HG02798 (cell line): ENCODE data around the gene TRAPPC8.
"Not testable (repeated sequence)": the region's sequence is repeated elsewhere in the genome, so short reads cannot be mapped to it uniquely, and the experiment has no call there.

Experiments used
- ATAC-seq: cut with Tn5 transposase; IDR thresholded peaks from one replicate; pipeline ENCODE4 v1.9.1; 2021; ENCODE audit warnings: mild to moderate bottlenecking; ENCODE audit not compliant: unreplicated experiment, poor library complexity

TRAPPC8 gene

DNA sequence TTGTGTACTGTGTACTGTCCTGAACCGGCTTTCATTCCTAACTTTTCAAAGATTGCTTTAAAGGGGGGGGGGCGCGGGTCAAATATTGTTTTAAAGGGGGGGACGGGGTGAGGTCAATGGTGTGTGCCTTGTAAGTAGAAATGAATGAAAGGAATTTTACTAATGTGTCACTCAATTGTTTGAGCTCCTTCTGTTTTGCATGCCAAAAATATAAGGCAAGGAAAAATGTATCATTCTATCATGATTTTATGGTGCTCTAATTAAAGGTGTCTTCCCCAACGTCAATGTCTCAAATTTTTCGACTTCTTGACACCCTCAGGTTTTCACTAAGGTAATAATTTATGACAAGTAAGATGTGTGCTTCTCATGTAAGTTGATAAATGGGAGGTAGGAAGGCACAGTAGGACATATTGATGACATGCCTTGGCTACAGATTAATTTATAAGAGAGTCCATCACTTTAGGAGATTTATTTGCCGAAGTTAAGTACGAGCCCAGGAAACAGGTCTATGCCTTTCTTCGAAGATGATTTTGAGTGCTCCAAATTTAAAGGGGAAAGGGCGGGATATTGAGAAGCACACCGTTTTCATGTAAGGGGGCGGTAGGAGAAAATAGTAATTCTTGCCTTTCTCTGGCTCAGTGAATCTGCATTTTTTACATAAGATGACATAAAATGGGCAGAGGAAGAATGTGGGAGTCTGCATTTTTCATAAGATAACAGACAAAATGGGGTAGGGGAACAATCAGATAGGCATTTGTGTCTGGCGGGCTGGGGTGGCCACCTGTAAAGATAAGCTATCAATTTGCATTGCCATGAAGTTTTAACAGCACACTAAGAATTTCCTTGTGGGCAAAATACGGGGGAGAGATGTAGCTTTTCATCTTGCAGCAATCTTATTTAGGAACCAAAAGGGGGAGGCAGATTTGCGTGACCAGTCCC lies 1.2 kb upstream of the TRAPPC8 start:
- no peak for ATAC-seq

DNA sequence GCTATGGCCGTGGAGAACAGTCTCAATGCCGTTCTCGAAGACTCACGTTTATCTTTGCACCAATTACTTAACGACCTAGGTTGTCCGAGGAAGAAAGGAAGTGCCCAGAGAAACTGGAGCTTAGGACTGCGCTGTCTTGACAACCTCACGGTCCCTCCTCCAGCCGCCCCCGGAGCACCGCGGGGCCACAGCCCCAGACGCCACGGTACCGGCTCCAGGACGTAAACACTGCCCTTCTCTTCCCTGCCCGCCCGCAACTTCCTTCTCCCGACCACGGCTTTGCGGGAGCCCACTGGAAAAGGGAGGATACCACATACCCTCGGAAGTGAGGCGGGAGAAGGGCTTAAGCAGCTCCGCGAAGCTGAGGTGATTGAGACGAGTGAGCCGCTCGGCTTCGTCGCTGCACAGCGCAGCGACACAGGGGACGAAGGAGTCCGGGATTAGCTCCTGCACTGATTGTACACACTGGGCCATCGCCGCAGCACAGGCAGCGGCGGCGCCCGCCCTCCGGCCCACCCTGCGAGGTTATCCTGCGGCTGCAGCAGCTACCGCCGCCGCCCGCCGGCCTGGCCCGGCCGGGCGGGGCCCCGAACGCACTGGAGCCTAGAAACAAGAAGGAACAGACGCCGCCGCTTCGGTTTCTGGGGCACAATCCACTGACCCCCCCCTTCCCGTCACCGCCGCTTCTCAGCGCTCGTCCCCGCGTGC lies 483 bp downstream of the TRAPPC8 start:
- ATAC-seq = peak; percentile 34

DNA sequence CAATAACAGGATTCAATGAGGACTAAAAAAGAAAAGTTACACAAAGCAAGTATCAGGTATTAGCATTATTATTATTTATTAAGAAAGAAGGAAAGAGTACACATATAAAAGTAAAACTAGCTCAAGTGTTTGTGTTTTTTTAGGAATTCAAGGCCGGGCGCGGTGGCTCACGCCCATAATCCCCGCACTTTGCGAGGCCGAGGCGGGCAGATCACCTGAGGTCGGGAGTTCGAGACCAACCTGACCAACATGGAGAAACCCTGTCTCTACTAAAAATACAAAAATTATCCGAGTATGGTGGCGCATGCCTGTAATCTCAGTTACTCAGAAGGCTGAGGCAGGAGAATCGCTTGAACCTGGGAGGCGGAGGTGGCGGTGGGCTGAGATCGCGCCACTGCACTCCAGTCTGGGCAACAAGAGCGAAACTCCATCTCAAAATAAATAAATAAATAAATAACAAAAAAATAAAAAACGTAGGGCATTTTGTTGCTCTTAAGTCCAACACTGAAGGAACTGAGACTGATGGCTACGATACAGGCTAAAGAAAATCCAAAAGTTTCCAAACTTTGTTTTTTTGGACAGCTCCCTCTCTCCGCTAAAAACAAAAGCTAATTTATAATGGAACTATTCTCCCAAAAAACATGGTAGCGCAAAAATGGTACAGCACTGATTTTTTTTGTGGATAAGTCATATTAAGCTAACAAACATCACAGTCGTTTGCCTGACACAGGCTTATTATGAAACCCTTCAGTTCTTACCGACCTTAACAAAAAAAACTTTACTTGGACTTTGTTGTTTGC lies 1.7 kb downstream of the TRAPPC8 start:
- ATAC-seq = no peak

DNA sequence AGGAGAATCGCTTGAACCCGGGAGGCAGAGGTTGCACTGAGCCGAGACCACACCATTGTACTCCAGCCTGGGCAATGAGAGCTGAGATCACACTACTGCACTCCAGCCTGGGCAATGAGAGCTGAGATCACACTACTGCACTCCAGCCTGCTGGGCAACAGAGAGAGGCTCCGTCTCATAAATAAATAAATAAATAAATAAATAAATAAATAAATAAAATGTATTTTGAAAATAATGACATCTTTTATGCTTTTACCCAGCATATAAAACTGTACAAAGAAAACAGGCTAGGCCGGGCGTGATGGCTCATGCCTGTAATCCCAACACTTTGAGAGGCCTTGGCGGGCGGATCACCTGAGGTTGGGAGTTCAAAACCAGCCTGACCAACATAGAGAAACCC lies 8.2 kb downstream of the TRAPPC8 start:
- not testable (repeated sequence) for ATAC-seq

DNA sequence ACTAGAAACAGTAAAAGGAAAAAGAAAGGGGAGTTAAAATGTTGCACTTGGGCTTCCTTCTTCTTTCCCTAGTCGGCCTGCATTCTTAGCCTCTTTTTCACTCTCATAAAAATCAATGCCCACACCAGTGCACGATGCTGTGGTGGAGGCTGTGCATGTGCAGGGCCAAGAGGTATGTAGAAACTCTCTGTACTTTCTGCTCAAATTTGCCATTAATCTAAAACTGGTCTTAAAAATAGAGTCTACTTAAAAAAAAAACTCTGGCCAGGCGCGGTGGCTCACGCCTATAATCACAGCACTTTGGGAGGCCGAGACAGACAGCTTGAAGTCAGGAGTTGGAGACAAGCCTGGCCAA lies 11.1 kb downstream of the TRAPPC8 start:
- no peak for ATAC-seq

DNA sequence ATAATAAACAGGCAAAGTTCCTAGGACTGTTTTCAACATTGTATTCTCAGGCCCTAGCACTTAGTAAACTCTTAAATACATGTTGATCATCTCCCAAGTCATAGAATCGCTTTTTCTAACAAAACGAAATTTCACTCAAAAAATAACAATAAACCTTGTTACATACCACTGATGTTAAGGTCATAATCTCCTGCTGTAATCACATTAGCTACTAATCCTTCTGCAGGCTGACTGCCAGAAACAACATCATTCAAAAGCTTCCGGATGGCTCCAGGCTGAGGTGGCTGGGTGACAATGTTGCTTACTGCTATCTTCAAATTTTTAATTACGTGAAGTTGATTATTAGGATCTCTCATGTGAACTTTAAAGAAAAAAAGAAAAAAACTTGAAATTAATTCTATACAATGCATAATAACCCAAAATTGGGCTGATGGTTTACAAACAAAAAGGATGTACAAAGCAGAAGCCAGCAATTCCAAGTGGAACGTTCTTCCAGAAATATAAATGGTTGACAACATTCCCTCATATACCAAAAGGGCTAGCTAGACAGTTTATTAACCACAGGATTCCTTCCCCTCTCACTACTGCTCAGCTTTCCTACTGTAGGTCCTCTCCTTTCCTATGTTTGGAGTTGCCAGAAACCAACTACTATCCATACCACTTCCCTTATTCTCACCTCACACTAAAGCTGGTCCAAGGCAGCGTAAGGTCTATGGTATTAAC lies 11.6 kb downstream of the TRAPPC8 start:
- no peak for ATAC-seq

DNA sequence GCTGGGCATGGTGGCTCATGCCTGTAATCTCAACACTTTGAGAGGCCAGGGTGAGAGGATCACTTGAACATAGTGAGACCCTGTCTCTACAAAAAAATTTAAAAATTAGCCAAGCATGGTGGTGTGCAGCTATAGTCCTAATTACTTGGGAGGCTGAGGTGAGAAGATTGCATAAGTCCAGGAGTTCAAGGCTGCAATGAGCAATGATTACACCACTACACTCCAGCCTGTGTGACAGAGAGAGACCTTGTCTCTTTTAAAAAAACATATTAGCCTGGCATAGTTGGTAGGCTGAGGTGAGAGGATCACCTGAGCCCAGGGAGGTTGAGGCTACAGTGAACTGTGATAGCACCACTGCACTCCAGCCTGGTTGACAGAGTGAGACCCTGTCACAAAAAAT lies 13.7 kb downstream of the TRAPPC8 start:
- ATAC-seq = no peak

DNA sequence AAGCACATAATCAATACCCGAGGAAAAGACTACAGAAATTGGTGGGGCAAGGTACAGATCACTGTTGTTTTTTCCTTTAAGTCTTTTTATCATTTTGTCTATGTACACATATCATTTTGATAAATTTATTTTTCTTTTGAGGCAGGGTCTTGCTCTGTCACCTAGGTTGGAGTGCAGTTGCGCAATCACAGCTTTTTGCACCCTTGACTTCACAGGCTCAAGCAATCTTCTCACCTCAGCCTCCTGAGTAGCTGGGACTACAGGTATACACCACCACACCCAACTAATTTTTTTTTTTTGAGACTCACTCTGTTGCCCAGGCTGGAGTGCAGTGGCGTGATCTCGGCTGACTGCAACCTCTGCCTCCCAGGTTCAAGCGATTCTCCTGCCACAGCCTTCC lies 15.9 kb downstream of the TRAPPC8 start:
- not testable (repeated sequence) for ATAC-seq

DNA sequence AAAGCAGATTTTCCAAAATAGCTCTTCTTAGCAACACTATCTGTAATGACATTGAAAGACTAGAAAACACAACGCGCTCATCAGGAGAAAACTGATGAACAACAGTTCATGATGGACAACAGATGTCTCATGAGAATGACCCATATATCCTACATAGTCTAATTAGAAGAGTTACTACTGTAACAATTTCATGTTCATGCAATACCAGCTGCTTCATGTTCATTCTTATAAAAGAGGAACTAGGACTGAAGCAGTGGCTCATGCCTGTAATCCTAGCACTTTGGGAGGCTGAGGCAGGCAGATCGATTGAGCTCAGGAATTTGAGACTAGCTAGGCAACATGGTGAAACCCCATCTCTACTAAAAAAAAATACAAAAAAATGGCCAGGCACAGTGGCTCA lies 22.7 kb downstream of the TRAPPC8 start:
- no peak for ATAC-seq

DNA sequence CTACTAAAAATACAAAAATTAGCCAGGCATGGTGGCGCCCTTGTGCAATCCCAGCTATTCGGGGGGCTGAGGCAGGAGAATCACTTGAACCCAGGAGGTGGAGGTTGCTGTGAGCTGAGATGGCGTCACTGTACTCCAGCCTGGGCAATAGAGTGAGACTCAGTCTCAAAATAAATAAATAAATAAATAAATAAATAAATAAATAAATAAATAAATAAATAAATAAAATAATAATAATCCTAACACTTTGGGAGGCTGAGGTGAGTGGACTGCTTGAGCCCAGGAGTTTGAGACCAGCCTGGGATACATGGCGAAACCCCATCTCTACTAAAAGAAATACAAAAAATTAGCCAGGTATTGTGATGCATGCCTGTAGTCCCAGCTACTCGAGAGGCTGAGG lies 23.6 kb downstream of the TRAPPC8 start:
- not testable (repeated sequence) for ATAC-seq

DNA sequence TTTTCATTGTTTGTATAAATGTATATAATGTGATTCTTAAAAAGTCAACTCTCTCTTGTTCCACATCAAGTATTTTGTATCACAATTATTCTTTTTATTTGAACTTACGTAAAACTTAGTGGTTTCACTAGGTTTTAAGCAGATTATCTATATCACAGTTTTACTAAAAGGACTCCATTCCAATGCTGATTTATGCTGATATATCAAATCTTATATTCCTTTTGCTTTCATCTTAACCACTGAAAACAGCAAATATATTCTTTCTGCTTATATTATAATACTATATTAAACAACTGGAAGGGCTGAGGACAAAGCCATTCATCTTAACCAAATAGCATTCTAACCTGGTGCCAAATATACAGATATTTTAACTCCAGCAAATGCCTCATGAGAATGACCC lies 24.2 kb downstream of the TRAPPC8 start:
- no peak for ATAC-seq

DNA sequence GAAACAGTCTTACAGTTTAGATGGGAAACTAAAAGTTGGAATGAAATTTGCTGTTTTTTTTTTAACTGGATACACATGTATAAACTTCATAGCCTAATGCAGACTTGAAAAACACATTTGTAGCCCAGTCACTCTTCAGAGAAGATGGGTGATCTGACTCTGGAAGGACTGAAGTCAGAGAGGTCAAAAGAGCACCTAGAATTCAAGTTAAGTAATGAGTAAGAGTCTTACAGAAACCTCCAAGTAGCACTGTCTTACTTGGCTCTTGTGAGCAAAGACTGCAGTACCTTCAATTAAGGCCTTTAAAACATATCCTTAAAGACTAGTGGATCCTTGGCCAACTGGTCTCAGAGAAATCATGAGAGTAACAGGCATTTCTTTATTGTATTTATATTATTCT lies 41.9 kb downstream of the TRAPPC8 start:
- no peak for ATAC-seq

DNA sequence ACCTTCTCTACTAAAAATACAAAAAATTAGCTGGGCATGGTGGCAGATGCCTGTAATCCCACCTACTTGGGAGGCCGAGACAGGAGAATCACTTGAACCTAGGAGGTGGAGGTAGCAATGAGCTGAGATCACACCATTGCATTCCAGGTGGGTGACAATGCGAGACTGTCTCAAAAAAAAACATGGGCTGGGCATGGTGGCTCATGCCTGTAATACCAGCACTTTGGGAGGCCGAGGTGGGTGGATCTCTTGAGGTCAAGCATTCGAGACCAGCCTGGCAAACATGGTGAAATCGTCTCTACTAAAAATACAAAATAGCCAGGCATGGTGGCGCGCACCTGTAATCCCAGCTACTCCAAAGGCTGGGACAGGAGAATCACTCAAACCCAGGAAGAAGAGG lies 43.2 kb downstream of the TRAPPC8 start:
- ATAC-seq = not testable (repeated sequence)

DNA sequence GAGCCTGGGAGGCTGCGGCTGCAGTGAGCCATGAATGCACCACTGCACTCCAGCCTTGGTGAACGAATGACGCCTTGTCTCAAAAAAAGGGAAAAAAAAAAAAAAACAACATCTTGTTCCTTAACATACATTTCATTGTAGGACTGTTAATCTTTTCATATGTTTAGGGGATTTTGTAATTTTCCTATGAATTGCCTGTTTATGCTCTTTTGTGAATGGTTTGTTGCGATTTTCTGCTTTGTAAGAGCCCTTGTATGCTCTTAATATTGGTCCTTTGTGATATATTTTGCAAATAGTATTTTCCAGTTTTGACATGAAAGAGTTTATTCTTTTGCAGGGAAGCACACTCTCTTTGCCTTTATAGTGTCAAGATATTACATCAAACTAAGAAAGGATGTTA lies 50.0 kb downstream of the TRAPPC8 start:
- ATAC-seq = no peak

DNA sequence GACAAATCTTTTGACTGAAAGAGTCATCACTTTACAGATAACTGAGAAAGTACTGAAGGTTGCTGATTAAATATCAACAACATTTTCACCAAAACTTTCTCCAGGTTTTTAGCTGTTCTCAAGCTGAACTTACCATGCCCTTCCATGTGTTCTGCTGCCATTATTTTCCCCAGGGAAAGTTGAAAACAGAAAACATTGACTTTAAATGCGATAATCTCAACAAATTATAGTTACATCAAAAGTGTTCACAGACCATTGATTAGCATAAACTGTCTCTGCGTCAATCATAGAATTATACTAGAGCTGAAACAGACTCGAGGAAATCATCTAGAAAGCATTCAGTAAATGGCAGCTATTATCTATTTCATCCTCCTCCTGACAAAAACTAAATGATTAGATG lies 51.4 kb downstream of the TRAPPC8 start:
- no peak for ATAC-seq

DNA sequence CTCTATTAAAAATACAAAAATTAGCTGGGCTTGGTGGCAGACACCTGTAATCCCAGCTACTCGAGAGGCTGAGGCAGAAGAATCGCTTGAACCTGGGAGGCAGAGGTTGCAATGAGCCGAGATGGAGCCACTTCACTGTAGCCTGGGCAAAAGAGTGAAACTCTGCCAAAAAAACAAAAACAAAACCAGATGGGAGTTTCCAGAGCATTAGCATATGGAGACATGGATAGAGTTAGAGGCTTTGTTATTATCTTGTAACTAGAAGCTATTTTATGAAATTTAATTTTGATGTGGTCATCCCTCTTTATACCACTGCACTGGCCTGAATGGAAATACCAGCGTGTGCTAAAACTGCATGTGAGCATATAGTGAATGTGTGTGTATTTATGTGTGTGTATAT lies 58.9 kb downstream of the TRAPPC8 start:
- no peak for ATAC-seq

DNA sequence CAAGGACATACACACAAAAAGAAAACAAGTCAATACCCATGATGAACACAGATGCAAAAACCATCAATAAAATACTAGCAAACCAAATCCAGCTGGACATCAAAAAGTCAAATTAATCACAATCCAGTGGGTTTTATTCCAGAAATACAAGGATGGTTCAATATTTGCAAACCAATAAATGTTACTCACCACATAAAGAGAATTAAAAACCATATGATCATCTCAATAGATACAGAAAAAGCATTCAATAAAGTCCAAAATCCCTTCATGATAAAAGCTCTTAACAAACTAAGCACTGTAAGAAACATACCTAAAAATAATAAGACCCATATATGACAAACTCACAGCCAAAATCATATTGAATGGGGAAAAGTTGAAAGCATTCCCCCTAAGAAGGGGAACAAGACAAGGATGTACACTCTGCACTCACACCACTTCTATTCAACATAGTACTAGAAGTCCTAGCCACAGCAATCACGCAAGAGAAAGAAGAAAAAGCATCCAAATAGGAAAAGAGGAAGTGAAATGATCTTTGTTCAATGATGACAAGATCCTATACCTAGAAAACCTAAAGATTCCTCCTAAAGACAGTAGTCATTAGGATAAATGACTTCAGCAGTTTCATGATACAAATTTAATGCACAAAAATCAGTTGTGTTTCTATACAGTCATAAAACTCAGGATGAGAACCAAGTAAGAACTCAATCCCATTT lies 62.6 kb downstream of the TRAPPC8 start:
- no peak for ATAC-seq

DNA sequence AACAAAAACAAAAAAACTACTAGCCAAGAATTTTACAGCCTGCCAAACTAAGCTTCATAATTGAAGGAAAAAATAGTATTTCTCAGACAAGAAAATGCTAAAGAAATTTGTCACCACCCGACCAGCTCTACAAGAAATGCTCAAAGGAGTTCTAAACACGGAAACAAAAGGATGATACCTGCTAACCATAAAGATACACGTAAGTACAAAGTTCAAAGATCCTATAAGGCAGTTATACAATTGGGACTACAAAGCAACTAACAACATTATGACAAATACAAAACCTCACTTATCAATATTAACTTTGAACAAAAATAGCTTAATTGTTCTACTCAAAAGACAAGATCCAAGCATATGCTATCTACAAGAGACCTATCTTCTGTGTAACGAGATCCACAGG lies 64.6 kb downstream of the TRAPPC8 start:
- ATAC-seq = no peak

DNA sequence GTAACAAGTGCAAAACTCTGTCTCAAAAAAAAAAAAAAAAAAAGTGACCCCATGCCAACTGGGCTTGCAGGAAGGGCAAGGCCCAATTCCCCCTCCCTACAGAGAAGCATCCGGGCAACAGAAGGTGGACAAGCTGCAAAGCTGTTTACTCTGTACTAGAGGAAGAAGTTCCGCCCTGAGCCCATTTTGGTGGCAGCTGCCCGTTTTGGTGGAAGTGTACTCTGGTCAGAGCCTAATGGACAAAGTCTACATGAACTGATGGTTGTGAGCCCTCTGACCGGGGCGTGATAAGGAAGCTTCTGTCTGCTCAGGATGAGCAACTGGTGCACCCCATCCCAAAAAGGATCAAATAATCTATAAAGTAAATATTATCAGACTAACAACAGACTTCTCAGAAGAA lies 65.0 kb downstream of the TRAPPC8 start:
- no peak for ATAC-seq

DNA sequence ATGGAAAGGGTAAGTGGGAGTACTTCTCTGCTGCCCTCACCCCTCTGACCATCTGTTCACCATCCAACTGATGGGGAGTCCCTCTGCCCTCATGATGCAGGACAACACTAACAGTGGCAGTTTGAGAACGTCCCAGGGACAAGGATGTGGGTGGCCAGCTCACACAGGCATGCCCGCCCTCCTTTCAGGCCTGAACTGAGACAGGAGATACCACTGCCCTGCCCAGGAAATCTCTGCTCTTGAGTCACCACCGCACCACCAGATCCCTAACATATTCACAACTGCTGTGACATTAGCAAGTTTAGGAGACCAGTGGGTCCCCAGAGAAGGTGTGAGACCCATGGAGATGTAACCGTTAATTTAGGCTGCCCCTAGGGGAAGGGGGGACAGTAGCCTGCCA lies 66.2 kb downstream of the TRAPPC8 start:
- no peak for ATAC-seq
